HG03565 (cell line): ENCODE data around the gene GPR68.
"Not testable (repeated sequence)": the region's sequence is repeated elsewhere in the genome, so short reads cannot be mapped to it uniquely, and the experiment has no call there.

Source experiments
- ATAC-seq: cut with Tn5 transposase; IDR thresholded peaks from one replicate; pipeline ENCODE4 v1.9.1; 2021; ENCODE audit warnings: mild to moderate bottlenecking, moderate library complexity; ENCODE audit not compliant: unreplicated experiment

GPR68 gene

GRCh38 chr14:91254461-91254860, 10.0 kb upstream of the GPR68 start:
- no peak for ATAC-seq

GRCh38 chr14:91253795-91254323, 9.4 kb upstream of the GPR68 start:
- ATAC-seq, result no peak

GRCh38 chr14:91252871-91253794, 8.6 kb upstream of the GPR68 start:
- no peak for ATAC-seq

- ATAC-seq, result no peak
These were observed 6.4 kb upstream of the GPR68 start for GRCh38 chr14:91250912-91251311.

GRCh38 chr14:91249841-91250616, 5.5 kb upstream of the GPR68 start:
- ATAC-seq, result peak; percentile 83

GRCh38 chr14:91246051-91246852, 1.7 kb upstream of the GPR68 start:
- no peak for ATAC-seq

GRCh38 chr14:91245616-91246015, 1.1 kb upstream of the GPR68 start:
- ATAC-seq, result not testable (repeated sequence)

GRCh38 chr14:91245029-91245428, 525 bp upstream of the GPR68 start:
- ATAC-seq, result no peak

GRCh38 chr14:91243074-91243471, 1.4 kb downstream of the GPR68 start:
- ATAC-seq, result no peak

- ATAC-seq, result no peak
These were observed 1.9 kb downstream of the GPR68 start for GRCh38 chr14:91242635-91243034.

- ATAC-seq, result peak; percentile 62
These were observed 2.6 kb downstream of the GPR68 start for GRCh38 chr14:91241863-91242262.

- no peak for ATAC-seq
These were observed 5.8 kb downstream of the GPR68 start for GRCh38 chr14:91238661-91239060.

GRCh38 chr14:91238085-91238484, 6.4 kb downstream of the GPR68 start:
- ATAC-seq, result no peak

- no peak for ATAC-seq
These were observed 7.3 kb downstream of the GPR68 start for GRCh38 chr14:91237219-91237618.

- ATAC-seq, result no peak
These were observed 8.7 kb downstream of the GPR68 start for GRCh38 chr14:91235841-91236240.

GRCh38 chr14:91234791-91235114, 9.8 kb downstream of the GPR68 start:
- no peak for ATAC-seq

GRCh38 chr14:91233936-91234790, 10.3 kb downstream of the GPR68 start:
- ATAC-seq, result no peak

- no peak for ATAC-seq
These were observed 11.9 kb downstream of the GPR68 start for GRCh38 chr14:91232603-91233002.

GRCh38 chr14:91232052-91232451, 12.5 kb downstream of the GPR68 start:
- no peak for ATAC-seq

- ATAC-seq, result no peak
These were observed 13.1 kb downstream of the GPR68 start for GRCh38 chr14:91231446-91231845.
